ENCODE measurements around the gene GPR107.

DNA sequence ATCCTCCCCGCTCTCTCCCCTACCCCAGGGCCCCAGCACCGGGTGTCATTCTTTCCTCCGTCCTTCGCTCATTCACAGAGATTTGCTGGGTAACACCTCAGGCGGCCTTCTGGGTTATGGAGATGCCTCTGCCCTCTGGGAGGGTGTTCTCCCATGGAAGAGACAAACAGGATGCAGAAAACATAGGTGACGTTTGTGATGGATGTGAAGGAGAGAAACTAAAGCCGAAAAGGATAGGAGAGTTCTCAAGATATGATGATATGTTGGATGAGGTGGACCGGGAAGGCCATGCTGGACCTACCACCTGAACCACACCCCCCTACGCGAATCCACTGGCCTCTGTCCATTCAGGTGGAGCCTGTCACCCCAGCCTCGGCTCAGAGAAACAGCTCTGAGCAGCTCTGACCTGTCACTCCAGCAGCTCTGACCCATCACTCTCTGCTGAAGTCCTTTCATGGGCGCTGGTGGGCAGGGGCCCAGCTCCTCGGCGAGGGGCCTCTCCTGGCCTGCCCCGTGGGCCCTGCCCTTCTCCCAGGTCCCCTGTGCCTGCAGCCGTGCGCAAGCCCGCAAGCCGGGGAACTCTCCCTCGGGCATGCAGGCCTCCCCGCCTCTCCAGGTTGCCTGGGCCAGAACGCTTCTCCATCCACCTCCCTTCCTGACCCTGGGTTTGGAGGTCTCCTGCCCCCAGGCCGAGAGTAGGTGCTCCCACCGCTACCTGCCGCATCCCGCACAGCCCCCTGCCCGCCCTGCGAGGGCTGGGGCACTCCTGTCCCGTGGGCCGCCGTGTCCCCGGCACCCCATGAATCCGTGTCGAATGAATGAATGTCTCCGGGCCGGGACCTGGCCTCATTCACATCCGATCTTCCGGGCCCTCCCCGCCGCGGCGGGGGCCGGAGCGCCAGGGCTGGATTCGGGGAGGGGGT is 117.8 kb downstream of the GPR107 start:
- TF ChIP-seq, protein P1, sequence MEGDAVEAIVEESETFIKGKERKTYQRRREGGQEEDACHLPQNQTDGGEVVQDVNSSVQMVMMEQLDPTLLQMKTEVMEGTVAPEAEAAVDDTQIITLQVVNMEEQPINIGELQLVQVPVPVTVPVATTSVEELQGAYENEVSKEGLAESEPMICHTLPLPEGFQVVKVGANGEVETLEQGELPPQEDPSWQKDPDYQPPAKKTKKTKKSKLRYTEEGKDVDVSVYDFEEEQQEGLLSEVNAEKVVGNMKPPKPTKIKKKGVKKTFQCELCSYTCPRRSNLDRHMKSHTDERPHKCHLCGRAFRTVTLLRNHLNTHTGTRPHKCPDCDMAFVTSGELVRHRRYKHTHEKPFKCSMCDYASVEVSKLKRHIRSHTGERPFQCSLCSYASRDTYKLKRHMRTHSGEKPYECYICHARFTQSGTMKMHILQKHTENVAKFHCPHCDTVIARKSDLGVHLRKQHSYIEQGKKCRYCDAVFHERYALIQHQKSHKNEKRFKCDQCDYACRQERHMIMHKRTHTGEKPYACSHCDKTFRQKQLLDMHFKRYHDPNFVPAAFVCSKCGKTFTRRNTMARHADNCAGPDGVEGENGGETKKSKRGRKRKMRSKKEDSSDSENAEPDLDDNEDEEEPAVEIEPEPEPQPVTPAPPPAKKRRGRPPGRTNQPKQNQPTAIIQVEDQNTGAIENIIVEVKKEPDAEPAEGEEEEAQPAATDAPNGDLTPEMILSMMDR (IDR thresholded peaks at IDR 0.05), result no peak
- no peak for TF ChIP-seq ZFX (IDR thresholded peaks at IDR 0.05; ENCODE audit: borderline replicate concordance)
